GM12864 (cell line): ENCODE measurements around the gene OR6J1.

Experiments used
- DNase-seq: peaks from one replicate; pipeline ENCODE4 v3.0.0-alpha.2; 2011; ENCODE audit warnings: low read depth
- H3K4me3 ChIP-seq: 2 replicates; pipeline ENCODE4 v1.5.1; 2011; ENCODE audit warnings: mild to moderate bottlenecking, low read depth, low read length, control low read depth
- TF ChIP-seq, protein P1 (sequence below): IDR thresholded peaks from 2 replicates; pipeline ENCODE4 v1.5.1; 2011; ENCODE audit warnings: low read depth, mild to moderate bottlenecking, moderate library complexity, low read length, control low read depth, inconsistent platforms; ENCODE audit errors: missing control alignments

Gene OR6J1

DNA sequence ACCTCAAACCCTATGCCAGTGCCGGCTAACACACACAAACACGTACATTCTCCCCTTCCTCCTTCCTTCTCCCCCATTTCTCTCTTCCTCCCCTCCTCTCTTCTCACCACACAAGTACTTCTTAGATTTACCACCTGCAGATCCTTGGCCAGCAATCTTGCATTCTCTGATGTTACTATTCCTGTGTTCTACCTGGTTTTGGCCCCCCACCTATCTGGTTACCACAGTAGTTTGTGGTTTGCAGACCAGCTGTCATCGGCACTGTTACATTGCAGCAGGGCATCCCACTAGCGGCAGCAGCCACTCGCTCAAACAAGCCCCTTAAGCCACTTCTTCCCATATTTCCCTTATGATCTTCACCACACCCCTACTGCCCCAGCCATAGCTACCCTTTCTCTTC is 42.2 kb downstream of the OR6J1 start:
- TF ChIP-seq, protein P1, sequence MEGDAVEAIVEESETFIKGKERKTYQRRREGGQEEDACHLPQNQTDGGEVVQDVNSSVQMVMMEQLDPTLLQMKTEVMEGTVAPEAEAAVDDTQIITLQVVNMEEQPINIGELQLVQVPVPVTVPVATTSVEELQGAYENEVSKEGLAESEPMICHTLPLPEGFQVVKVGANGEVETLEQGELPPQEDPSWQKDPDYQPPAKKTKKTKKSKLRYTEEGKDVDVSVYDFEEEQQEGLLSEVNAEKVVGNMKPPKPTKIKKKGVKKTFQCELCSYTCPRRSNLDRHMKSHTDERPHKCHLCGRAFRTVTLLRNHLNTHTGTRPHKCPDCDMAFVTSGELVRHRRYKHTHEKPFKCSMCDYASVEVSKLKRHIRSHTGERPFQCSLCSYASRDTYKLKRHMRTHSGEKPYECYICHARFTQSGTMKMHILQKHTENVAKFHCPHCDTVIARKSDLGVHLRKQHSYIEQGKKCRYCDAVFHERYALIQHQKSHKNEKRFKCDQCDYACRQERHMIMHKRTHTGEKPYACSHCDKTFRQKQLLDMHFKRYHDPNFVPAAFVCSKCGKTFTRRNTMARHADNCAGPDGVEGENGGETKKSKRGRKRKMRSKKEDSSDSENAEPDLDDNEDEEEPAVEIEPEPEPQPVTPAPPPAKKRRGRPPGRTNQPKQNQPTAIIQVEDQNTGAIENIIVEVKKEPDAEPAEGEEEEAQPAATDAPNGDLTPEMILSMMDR, result no peak
- no peak for DNase-seq
- no peak overlapping the region for H3K4me3 ChIP-seq

DNA sequence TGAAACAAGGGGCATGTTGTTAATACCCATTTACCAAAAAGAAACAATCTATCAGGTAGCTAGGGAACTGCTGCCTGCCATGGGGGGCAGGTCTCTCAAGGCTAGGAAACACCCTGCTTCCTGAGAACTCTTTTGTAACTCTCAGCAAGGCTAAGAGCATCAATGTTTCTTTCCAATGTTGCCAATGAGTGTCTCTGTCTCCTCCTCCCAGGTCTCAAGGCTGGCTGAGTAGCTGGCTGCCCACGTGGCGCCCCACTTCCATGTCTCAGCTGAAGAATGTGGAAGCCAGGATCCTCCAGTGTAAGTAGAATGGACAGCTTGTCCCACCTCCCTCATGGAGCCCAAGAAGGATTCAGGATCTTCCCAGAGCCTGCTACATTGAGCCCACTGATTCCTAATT is 42.7 kb downstream of the OR6J1 start:
- DNase-seq, result no peak
- TF ChIP-seq, protein P1, result no peak
- no peak overlapping the region for H3K4me3 ChIP-seq

DNA sequence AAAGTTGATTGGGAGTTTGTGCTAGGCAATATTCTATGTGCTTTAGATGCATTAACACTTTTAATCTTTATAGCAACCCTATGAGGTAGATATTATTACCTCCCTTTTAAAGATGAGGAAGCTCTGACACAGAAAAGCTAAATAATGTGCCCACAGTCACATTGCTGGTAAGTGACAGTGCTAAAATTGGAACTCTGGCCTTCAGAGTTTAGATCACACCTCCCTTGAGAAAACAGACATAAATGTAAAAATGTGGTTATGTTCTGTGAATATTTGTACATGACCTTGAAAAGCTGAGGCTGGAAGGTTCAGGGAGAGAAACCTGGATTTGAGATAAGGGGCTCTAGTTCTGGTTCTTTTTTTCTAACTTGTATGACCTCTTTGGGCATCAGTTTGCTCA is 44.1 kb downstream of the OR6J1 start:
- TF ChIP-seq, protein P1, result no peak
- no peak for DNase-seq
- no peak overlapping the region for H3K4me3 ChIP-seq

DNA sequence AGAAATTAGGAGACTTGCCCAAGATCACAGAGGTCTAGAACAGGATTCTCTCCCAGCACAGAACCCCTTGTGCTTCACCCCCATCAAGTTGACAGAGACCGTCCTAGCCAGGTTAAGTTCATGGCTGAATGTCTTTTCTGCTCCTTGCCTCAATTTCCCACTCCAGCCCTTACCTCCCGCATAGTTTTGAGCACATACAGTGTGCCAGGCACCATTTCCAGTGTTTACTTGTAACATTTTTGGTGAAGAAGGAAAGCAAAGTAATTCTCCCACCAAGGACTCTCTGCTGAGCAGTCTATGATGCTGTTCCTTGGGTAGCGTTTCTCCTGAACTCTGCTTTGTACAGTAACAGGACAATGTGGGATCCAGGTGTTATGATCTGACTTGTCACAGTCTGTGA is 44.8 kb downstream of the OR6J1 start:
- DNase-seq, result no peak
- H3K4me3 ChIP-seq, result peak overlapping the region; percentile 66
- TF ChIP-seq, protein P1, result no peak

DNA sequence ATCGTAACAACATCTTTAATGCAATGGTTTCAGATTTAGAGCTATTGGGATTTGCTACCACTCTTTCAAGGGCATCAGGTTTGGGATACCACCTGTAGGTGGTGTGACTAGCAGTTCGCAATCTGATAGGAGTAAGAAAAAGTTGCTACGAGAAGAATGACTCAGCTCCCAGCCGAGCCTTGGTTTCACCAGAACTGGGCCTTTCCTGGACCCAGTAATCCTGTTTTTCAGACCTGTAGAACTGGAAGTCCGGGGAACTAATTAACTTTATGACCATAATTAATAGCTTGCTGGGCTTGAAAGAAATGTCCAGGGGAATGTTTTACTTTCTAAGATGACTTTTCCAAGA is 45.3 kb downstream of the OR6J1 start:
- no peak for DNase-seq
- TF ChIP-seq, protein P1, result peak; percentile 32
- peak overlapping the region; percentile 66 for H3K4me3 ChIP-seq

DNA sequence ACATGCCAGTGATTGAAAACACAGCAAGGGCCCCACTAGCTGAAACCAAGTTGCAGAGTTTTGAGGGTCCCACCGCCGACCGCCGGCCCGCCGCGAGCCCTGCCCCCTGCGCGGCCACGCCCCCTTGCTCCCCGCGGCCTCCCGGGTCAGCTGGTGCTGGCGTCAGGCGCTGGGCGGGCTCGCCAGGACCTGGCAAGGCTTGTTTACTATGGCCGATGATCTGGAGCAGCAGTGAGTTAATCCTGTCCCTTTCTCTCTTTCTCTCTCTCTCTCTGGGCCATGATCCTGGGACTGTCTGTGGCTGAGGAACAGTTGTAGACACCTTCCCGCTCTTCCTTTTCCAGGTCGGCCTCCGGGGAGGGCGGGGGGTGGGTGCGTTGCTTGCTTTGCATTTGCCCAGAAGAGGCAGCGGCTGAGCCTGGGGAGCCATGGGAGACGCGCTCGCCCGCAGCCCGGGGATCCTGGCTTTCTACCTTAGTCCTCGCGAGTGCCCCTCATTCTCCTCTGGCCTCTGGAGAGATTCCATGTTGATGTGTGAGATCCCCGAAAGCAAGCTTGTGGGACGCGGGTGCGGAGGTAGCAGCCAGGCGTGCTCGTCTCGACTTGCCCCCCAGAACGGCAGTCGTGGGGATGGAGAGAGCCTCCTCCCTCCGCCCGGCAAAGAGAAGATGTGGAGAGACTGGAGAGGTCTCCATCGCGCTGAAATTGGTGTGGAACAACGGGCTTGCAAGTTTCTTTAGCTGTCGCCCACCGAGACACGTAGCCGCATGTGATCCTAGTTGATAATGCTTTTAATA is 45.9 kb downstream of the OR6J1 start, which contains the start of gene ABHD4:
TSS of gene ABHD4 (plus strand) at position 202 of the 797 bp plus-strand sequence. CDS start at position 209, 7 bp downstream.
- TF ChIP-seq, protein P1, result peak; percentile 1
- peak within 1 kb of the TSS; percentile 66 for H3K4me3 ChIP-seq
- DNase-seq, result no peak

DNA sequence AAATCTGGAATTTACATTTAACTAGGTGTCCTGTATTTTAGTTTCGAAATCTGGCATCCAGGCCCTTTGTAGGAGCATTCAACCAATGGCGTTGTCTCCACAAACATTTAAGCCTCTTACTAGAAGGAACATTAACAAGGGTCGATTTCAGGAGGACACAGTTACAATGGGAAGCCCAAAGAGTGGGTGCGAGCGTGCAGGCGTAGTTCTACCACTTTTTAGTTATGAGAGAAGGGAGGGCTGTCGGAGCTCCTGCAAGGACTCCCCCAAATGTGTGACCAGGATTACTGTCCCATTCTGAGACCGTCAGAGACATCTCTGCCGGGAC is 46.4 kb downstream of the OR6J1 start:
- DNase-seq, result no peak
- H3K4me3 ChIP-seq, result peak overlapping the region; percentile 66
- TF ChIP-seq, protein P1, result no peak
